Stimulated activated naive CD4-positive, alpha-beta T cell treated with Interleukin-2 at 50 U/mL for 16 hours (primary cell): ENCODE measurements around the gene NUBP2.
A peak's percentile ranks its signal among the peaks of the same experiment; 100 is the strongest.

Experiments used
- DNase-seq: peaks from one replicate; lab custom pipeline; 2025; lab: John Stamatoyannopoulos, UW

The NUBP2 gene

GRCh38 chr16:1809281-1809801 is 26.6 kb downstream of the NUBP2 start:
- DNase-seq, result no peak

- no peak for DNase-seq
Observed at GRCh38 chr16:1810106-1810505, 27.3 kb downstream of the NUBP2 start.

GRCh38 chr16:1810536-1810935 is 27.8 kb downstream of the NUBP2 start:
- no peak for DNase-seq

GRCh38 chr16:1812732-1813163 is 30.0 kb downstream of the NUBP2 start:
- peak; percentile 11 for DNase-seq

GRCh38 chr16:1815461-1815860 is 32.7 kb downstream of the NUBP2 start:
- DNase-seq, result no peak

GRCh38 chr16:1816396-1817275 is 33.9 kb downstream of the NUBP2 start:
- no peak for DNase-seq

- no peak for DNase-seq
Observed at GRCh38 chr16:1817276-1817589, 34.5 kb downstream of the NUBP2 start.

- DNase-seq, result no peak
Observed at GRCh38 chr16:1817716-1818115, 35.0 kb downstream of the NUBP2 start.

- no peak for DNase-seq
Observed at GRCh38 chr16:1818204-1818872, 35.6 kb downstream of the NUBP2 start.

- no peak for DNase-seq
Observed at GRCh38 chr16:1818873-1819525, 36.2 kb downstream of the NUBP2 start.

GRCh38 chr16:1819611-1820010 is 36.9 kb downstream of the NUBP2 start:
- no peak for DNase-seq

GRCh38 chr16:1820096-1820945 is 37.6 kb downstream of the NUBP2 start:
- no peak for DNase-seq

- DNase-seq, result no peak
Observed at GRCh38 chr16:1820946-1821290, 38.2 kb downstream of the NUBP2 start.

- DNase-seq, result no peak
Observed at GRCh38 chr16:1821861-1822611, 39.3 kb downstream of the NUBP2 start.

GRCh38 chr16:1822801-1823200 is 40.0 kb downstream of the NUBP2 start:
- DNase-seq, result no peak

- DNase-seq, result no peak
Observed at GRCh38 chr16:1823821-1824220, 41.1 kb downstream of the NUBP2 start.

GRCh38 chr16:1825381-1825863 is 42.7 kb downstream of the NUBP2 start:
- no peak for DNase-seq

- peak; percentile 76 for DNase-seq
Observed at GRCh38 chr16:1825864-1826690, 43.3 kb downstream of the NUBP2 start.

- DNase-seq, result peak; percentile 87
Observed at GRCh38 chr16:1826691-1827573, 44.2 kb downstream of the NUBP2 start, which contains the start of the genes FAHD1 and HAGH. Gene FAHD1 (plus strand): TSS chr16:1827206. CDS start chr16:1827239, 33 bp downstream. Gene HAGH (minus strand): TSS chr16:1826825. CDS start chr16:1826787, 38 bp downstream.
